AG10803 (cell line): ENCODE measurements around the gene CTSG.
"Not testable (repeated sequence)": the region's sequence is repeated elsewhere in the genome, so short reads cannot be mapped to it uniquely, and the experiment has no call there.

Source experiments
- DNase-seq: peaks from one replicate; pipeline ENCODE4 v3.0.0; 2010; ENCODE audit warnings: low read depth
- H3K4me3 ChIP-seq: 2 replicates; pipeline ENCODE4 v1.5.1; 2011; ENCODE audit warnings: mild to moderate bottlenecking, low read length, control low read depth
- TF ChIP-seq, protein P1 (sequence below): conservative IDR thresholded peaks from 2 replicates; pipeline ENCODE4 v1.5.1; 2011; ENCODE audit warnings: mild to moderate bottlenecking, low read length, control low read depth, inconsistent platforms

Gene CTSG

DNA sequence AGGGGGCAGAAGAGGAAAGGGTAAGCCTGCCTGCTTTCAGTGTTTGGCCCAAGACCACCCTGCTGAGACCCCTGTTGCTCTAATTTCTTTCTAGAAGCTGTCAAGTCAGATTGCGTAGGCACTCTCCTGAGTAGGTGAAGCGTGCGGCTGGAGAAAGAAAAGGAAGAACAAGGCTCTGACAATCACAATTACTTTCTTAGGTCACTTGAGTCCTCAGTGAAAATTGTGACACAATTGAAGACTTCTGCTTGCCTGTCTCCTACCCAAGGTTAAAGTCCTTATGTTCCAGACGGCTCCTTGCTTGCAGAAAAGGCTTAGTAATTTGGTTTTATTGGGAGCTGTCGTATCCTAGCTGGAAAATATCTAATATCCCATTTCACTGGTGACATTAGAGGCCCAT lies 721 bp upstream of the CTSG start:
- no peak overlapping the region for H3K4me3 ChIP-seq
- TF ChIP-seq, protein P1, sequence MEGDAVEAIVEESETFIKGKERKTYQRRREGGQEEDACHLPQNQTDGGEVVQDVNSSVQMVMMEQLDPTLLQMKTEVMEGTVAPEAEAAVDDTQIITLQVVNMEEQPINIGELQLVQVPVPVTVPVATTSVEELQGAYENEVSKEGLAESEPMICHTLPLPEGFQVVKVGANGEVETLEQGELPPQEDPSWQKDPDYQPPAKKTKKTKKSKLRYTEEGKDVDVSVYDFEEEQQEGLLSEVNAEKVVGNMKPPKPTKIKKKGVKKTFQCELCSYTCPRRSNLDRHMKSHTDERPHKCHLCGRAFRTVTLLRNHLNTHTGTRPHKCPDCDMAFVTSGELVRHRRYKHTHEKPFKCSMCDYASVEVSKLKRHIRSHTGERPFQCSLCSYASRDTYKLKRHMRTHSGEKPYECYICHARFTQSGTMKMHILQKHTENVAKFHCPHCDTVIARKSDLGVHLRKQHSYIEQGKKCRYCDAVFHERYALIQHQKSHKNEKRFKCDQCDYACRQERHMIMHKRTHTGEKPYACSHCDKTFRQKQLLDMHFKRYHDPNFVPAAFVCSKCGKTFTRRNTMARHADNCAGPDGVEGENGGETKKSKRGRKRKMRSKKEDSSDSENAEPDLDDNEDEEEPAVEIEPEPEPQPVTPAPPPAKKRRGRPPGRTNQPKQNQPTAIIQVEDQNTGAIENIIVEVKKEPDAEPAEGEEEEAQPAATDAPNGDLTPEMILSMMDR, result no peak
- no peak for DNase-seq

DNA sequence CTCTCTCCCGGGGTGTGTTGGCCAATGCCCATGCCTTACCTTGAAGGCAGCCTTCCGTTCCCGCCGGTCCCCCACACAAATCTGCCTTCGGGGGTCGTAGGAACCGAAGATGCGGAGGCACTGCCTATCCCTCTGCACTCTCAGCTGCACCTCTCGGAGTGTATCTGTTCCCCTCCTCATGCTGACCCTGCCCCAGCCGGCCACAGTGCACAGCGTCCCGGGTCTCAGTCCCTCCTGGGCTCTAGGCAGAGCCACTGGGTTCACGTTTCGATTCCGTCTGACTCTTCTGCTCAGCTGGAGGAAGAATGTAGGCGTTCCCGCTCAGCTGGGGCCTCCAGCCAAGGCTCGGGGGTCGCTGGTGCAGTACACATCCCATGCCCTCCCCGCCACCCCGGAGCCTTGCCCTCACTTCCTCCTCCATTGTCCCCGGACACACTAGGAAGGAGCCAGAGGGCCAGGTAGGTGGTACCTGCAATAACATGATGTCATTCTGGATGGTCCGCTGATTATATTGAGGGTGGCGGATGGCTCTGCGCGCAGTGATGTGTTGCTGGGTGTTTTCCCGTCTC lies 1.8 kb downstream of the CTSG start:
- TF ChIP-seq, protein P1, result no peak
- no peak overlapping the region for H3K4me3 ChIP-seq
- DNase-seq, result no peak

- TF ChIP-seq, protein P1, result no peak
- no peak overlapping the region for H3K4me3 ChIP-seq
- no peak for DNase-seq
These were observed 9.7 kb downstream of the CTSG start for GRCh38 chr14:24566318-24566717.

GRCh38 chr14:24565766-24566165 lies 10.3 kb downstream of the CTSG start:
- no peak for DNase-seq
- no peak overlapping the region for H3K4me3 ChIP-seq
- TF ChIP-seq, protein P1, result no peak

GRCh38 chr14:24563505-24563904 lies 12.5 kb downstream of the CTSG start:
- no peak for DNase-seq
- H3K4me3 ChIP-seq, result no peak overlapping the region
- TF ChIP-seq, protein P1, result no peak

DNA sequence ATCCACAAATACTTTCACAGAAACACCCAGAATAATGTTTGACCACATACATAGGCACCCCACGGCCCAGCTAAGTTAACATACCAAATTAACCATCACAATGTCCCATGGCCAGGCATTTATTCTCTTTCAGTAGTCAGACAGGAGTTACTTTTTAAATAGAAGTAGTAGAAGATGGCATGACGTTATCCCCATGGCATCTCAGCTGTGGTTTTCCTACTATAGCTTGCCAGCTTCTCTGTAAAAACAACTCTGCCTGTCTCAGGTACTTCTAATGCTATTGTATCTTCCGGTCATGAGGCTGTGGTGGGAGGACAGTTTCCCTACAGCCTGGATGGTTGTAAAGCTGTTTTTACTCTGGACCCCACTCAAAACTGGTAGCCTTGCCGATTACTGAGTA lies 19.3 kb downstream of the CTSG start:
- no peak for DNase-seq
- TF ChIP-seq, protein P1, result no peak

DNA sequence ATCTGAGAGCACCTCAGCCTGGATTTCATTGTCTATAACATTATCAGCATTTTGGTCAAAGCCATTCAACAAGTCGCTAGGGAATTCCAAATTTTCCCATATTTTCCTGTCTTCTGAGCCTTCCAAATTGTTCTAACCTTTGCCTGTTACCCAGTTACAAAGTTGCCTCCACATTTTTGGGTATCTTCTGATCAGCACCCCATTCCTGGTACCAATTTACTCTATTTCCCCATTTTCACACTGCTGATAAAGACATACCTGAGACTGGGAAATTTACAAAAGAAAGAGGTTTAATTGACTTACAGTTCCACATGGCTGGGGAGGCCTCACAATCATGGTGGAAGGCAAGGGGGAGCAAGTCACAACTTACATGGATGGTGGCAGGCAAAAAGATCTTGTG lies 27.0 kb downstream of the CTSG start:
- H3K4me3 ChIP-seq, result not testable (repeated sequence)

More for the DNA sequence above, 19.3 kb downstream of the CTSG start:
- H3K4me3 ChIP-seq, result no peak overlapping the region

More for the DNA sequence above, 27.0 kb downstream of the CTSG start:
- DNase-seq, result not testable (repeated sequence)
